ENCODE data around the gene NR1H3.
"Not testable (repeated sequence)": the region's sequence is repeated elsewhere in the genome, so short reads cannot be mapped to it uniquely, and the experiment has no call there.

DNA sequence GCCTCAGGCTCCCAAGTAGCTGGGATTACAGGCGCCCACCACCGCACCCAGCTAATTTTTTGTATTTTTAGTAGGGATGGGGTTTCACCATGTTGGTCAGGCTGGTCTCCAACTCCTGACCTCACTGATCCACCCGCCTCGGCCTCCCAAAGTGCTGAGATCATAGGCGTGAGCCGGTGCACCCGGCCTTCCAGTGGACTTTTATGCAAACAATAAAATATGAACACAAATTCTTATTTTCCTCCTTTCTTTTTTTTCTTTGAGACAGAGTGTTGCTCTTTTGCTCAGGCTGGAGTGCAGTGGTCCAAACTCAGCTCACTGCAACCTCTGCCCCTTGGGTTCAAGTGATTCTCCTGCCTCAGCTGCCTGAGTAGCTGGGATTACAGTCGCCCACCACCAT is 58.7 kb downstream of the NR1H3 start:
- not testable (repeated sequence) for TF ChIP-seq CTCF (conservative IDR thresholded peaks at IDR 0.05; ENCODE audit: low read length); EZH2phosphoT487 (IDR thresholded peaks at IDR 0.05; ENCODE audit: borderline replicate concordance, low read depth, low read length)

Measured in OCI-LY7 (cell line).